CD14-positive monocyte (primary cell): ENCODE measurements around the gene MAMDC2. TPM values are rescaled to one million over a fixed set of nuclear protein-coding genes. Genes with fewer than 3 reads are reported as not detected.
"Not testable (repeated sequence)": the region's sequence is repeated elsewhere in the genome, so short reads cannot be mapped to it uniquely, and the experiment has no call there.

ENCODE experiments used
- DNase-seq, 3 donors: peaks; one replicate each; pipeline ENCODE4 v3.0.0-alpha.2; 2011 to 2022
- H2AFZ ChIP-seq: 2 replicates; pipeline ENCODE4 v1.6.0; 2012; ENCODE audit warnings: mild to moderate bottlenecking, low read depth, low read length, inconsistent platforms; ENCODE audit not compliant: insufficient read depth, poor library complexity, severe bottlenecking
- H3K27ac ChIP-seq, 2 donors: 1 replicate in 1 of 2; 2 replicates in 1 of 2; pipeline ENCODE4 v1.5.1; 2012 to 2013; ENCODE audit warnings: low read length in 2 of 2, control low read depth in 1 of 2, inconsistent platforms in 1 of 2, low read depth in 1 of 2, mild to moderate bottlenecking in 1 of 2
- H3K27me3 ChIP-seq, 2 donors: one replicate each; pipeline versions ENCODE4 v1.6.0 to v1.6.1; 2011 to 2013; ENCODE audit warnings: low read length in 2 of 2; ENCODE audit not compliant: control insufficient read depth in 2 of 2, insufficient read depth in 2 of 2
- H3K36me3 ChIP-seq, 2 donors: replicated peaks in 1 of 2; 1 replicate in 1 of 2; 2 replicates in 1 of 2; pipeline versions ENCODE4 v1.5.1 to v1.6.1; 2012 to 2013; ENCODE audit warnings: low read length in 2 of 2, control low read depth in 1 of 2, inconsistent platforms in 1 of 2, mild to moderate bottlenecking in 1 of 2; ENCODE audit not compliant: insufficient read depth in 2 of 2, control insufficient read depth in 1 of 2
- H3K4me1 ChIP-seq, 2 donors: 1 replicate in 1 of 2; 2 replicates in 1 of 2; pipeline versions ENCODE4 v1.5.1 to v1.6.1; 2012 to 2013; ENCODE audit warnings: low read length in 2 of 2, control low read depth in 1 of 2, inconsistent platforms in 1 of 2, mild to moderate bottlenecking in 1 of 2, moderate library complexity in 1 of 2; ENCODE audit not compliant: insufficient read depth in 2 of 2, control insufficient read depth in 1 of 2
- H3K4me2 ChIP-seq: replicated peaks from 2 replicates; pipeline ENCODE3; 2012; ENCODE audit warnings: low read length, moderate library complexity, mild to moderate bottlenecking; ENCODE audit not compliant: poor library complexity, severe bottlenecking; ENCODE audit errors: extremely low read depth
- H3K4me3 ChIP-seq, 3 experiments: fragments of 200-600 bp in 1 of 3; sonication (generic) in 1 of 3; replicated peaks in 1 of 3; 1 replicate in 2 of 3; 2 replicates in 1 of 3; pipeline ENCODE4 v1.5.1; 2011 to 2013; ENCODE audit warnings: low read length in 3 of 3, mild to moderate bottlenecking in 3 of 3, control low read depth in 2 of 3, low read depth in 2 of 3, inconsistent platforms in 1 of 3, moderate library complexity in 1 of 3
- H3K79me2 ChIP-seq: 2 replicates; pipeline ENCODE4 v1.6.0; 2012; ENCODE audit warnings: mild to moderate bottlenecking, control low read depth, inconsistent platforms, low read length, moderate library complexity; ENCODE audit not compliant: insufficient read depth
- H3K9ac ChIP-seq: 2 replicates; pipeline ENCODE4 v1.6.0; 2017; ENCODE audit warnings: low read length, mild to moderate bottlenecking; ENCODE audit not compliant: insufficient read depth, poor library complexity, severe bottlenecking
- H3K9me3 ChIP-seq, 2 donors: replicated peaks in 1 of 2; 1 replicate in 1 of 2; 2 replicates in 1 of 2; pipeline versions ENCODE4 v1.5.1 to v1.6.1; 2012 to 2013; ENCODE audit warnings: low read length in 2 of 2, control low read depth in 1 of 2; ENCODE audit not compliant: control insufficient read depth in 1 of 2, insufficient read depth in 1 of 2
- H4K20me1 ChIP-seq: 2 replicates; pipeline ENCODE4 v1.6.0; 2012; ENCODE audit warnings: mild to moderate bottlenecking, low read length, control low read depth, moderate library complexity; ENCODE audit not compliant: insufficient read depth
- H3K27ac Mint-ChIP-seq, 7 donors: one replicate each; pipeline ENCODE4 v1.8.0; 2020; ENCODE audit warnings: mild to moderate bottlenecking in 7 of 7, mixed read lengths in 7 of 7, moderate library complexity in 6 of 7, inconsistent platforms in 2 of 7
- H3K27me3 Mint-ChIP-seq, 3 donors: one replicate each; pipeline ENCODE4 v1.8.0; 2021 to 2022; ENCODE audit warnings: low read depth in 3 of 3, mild to moderate bottlenecking in 3 of 3, mixed read lengths in 3 of 3, moderate library complexity in 3 of 3, inconsistent platforms in 1 of 3
- H3K36me3 Mint-ChIP-seq, 2 donors: one replicate each; pipeline ENCODE4 v1.8.0; 2020; ENCODE audit warnings: mixed read lengths in 2 of 2, inconsistent platforms in 1 of 2, mild to moderate bottlenecking in 1 of 2
- H3K4me1 Mint-ChIP-seq: one replicate; pipeline ENCODE4 v1.8.0; 2020; ENCODE audit warnings: mild to moderate bottlenecking, mixed read lengths
- H3K4me3 Mint-ChIP-seq, 2 donors: one replicate each; pipeline ENCODE4 v1.8.0; 2020; ENCODE audit warnings: mild to moderate bottlenecking in 2 of 2, mixed read lengths in 2 of 2, moderate library complexity in 1 of 2
- H3K9me3 Mint-ChIP-seq, 7 donors: one replicate each; pipeline ENCODE4 v1.8.0; 2020 to 2022; ENCODE audit warnings: mixed read lengths in 7 of 7, mild to moderate bottlenecking in 6 of 7, moderate library complexity in 6 of 7, inconsistent platforms in 2 of 7
- WGBS: methylation state at CpG from one replicate; pipeline ENCODE4 v1.1.5; 2013; ENCODE audit warnings: missing lambda C conversion rate; ENCODE audit not compliant: insufficient coverage; 5-methylcytosine and 5-hydroxymethylcytosine counted together
- intact Hi-C, 2 donors: fragments of 100-400 bp; cut with micrococcal nuclease; formaldehyde crosslinking; loops; one replicate each; pipeline versions ENCODE4 v1.15.0 to v1.15.1; 2023
- polyA plus RNA-seq, 3 donors: library from polyadenylated mRNA; depleted of rRNA in 1 of 3; unstranded in 2 of 3; stranded (reverse) in 1 of 3; fragments of 300-500 nt in 2 of 3; fragments of >200 nt in 1 of 3; fragmentation: Illumina TruSeq in 2 of 3; gene quantifications; 1 replicate in 2 of 3; 2 replicates in 1 of 3; pipeline ENCODE4 v1.2.3, GENCODE V29; 2012 to 2021
- TF ChIP-seq, protein P1 (sequence below): fragments of 200-600 bp; IDR thresholded peaks from one replicate; pipeline ENCODE4 v1.8.0; 2022; ENCODE audit warnings: antibody characterized with exemption, mild to moderate bottlenecking

MAMDC2 gene
- polyA plus RNA-seq, 3 donors = 0.05 to 0.09 TPM; not detected in 1

DNA sequence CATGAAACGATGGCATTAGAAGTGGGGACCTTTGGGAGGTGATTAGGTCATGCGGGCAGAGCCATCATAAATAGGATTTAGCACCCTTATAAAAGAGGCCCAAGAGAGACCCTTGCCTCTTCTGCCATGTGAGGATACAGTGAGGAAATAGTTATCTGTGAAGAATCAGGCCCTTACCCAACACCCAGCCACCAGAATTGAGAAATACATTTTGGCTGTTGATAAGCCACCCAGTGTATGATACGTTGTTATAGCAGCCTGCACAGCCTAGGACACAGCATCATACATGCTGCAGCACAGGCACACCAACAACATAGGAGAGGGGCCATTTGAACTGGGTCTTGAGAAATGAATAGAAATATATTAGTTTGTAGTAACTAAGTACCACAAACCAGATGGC, 8.0 kb upstream of the MAMDC2 start:
- Histone ChIP-seq H3K4me3 (no peak overlapping the region), H4K20me1 (no peaks in the 10 kb centered on the region), H3K36me3 (no peaks in the 10 kb centered on the region), H3K4me1 (no peaks in the 10 kb centered on the region), H3K9me3 (no peaks in the 10 kb centered on the region), H3K9ac (no peak overlapping the region), H3K4me2 (no peak overlapping the region), H3K79me2 (no peaks in the 10 kb centered on the region), H3K27ac (no peak overlapping the region), H3K27me3 (no peaks in the 10 kb centered on the region), H2AFZ (no peak overlapping the region)
- H3K9me3 Mint-ChIP-seq = peaks cover 4 to 8% (median 4%) of the 10 kb centered on the region in 7 donors
- no peaks in the 10 kb centered on the region for H3K36me3 Mint-ChIP-seq
- DNase-seq = no peak
- 100% methylated on average over 1 of the region's 3 CpGs for WGBS
- H3K4me3 Mint-ChIP-seq = no peak overlapping the region
- intact Hi-C loops = no loop called here
- no peaks in the 10 kb centered on the region for H3K4me1 Mint-ChIP-seq
- H3K27ac Mint-ChIP-seq = no peak overlapping the region
- TF ChIP-seq, protein P1, sequence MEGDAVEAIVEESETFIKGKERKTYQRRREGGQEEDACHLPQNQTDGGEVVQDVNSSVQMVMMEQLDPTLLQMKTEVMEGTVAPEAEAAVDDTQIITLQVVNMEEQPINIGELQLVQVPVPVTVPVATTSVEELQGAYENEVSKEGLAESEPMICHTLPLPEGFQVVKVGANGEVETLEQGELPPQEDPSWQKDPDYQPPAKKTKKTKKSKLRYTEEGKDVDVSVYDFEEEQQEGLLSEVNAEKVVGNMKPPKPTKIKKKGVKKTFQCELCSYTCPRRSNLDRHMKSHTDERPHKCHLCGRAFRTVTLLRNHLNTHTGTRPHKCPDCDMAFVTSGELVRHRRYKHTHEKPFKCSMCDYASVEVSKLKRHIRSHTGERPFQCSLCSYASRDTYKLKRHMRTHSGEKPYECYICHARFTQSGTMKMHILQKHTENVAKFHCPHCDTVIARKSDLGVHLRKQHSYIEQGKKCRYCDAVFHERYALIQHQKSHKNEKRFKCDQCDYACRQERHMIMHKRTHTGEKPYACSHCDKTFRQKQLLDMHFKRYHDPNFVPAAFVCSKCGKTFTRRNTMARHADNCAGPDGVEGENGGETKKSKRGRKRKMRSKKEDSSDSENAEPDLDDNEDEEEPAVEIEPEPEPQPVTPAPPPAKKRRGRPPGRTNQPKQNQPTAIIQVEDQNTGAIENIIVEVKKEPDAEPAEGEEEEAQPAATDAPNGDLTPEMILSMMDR = no peak
- H3K27me3 Mint-ChIP-seq = peaks cover 0 to 2% (median 2%) of the 10 kb centered on the region in 3 donors

DNA sequence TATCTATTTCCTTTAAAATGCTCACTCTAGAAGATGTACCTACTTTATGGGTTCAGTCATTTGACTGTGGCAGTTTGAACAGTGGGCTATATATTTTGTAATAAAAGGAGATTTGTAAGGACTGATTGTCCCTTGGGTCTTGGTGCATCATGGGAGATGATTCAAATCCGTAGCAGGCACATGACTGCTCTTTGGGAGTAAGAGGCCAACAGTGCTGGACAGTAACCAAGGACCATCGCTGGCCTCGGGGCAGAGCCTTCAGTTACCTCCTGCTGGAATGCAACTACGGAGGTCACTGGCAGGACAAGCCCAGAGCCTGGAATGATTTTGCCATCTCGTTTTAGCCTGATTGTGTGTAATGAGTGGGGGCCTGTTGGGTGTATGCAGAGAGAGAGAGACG, 7.0 kb upstream of the MAMDC2 start:
- H3K27me3 ChIP-seq = no peaks in the 10 kb centered on the region
- DNase-seq = no peak
- peaks cover 0 to 1% (median 0%) of the 10 kb centered on the region in 3 donors for H3K27me3 Mint-ChIP-seq
- no peaks in the 10 kb centered on the region for H4K20me1 ChIP-seq
- no peak overlapping the region for H3K4me2 ChIP-seq
- H3K27ac ChIP-seq = no peak overlapping the region
- H3K36me3 Mint-ChIP-seq = no peaks in the 10 kb centered on the region
- H3K79me2 ChIP-seq = no peaks in the 10 kb centered on the region
- no peaks in the 10 kb centered on the region for H3K36me3 ChIP-seq
- H3K27ac Mint-ChIP-seq = no peak overlapping the region
- no peaks in the 10 kb centered on the region for H3K4me1 ChIP-seq
- H3K4me1 Mint-ChIP-seq = no peaks in the 10 kb centered on the region
- H3K4me3 ChIP-seq = no peak overlapping the region
- WGBS = 89% methylated on average over 1 of the region's 6 CpGs
- H2AFZ ChIP-seq = no peak overlapping the region
- TF ChIP-seq, protein P1 = no peak
- H3K4me3 Mint-ChIP-seq = no peak overlapping the region
- no peak overlapping the region for H3K9ac ChIP-seq
- intact Hi-C loops = no loop called here
- H3K9me3 ChIP-seq = no peaks in the 10 kb centered on the region
- peaks cover 4 to 8% (median 4%) of the 10 kb centered on the region in 7 donors for H3K9me3 Mint-ChIP-seq

GRCh38 chr9:70038171-70038621, 5.5 kb upstream of the MAMDC2 start:
- H3K27me3 Mint-ChIP-seq = peaks cover 8 to 15% (median 13%) of the 10 kb centered on the region in 3 donors
- H3K4me3 Mint-ChIP-seq, H3K4me1 Mint-ChIP-seq, H3K4me3 ChIP-seq, H3K9me3 Mint-ChIP-seq, DNase-seq, H3K9ac ChIP-seq, H3K4me2 ChIP-seq, H3K27ac ChIP-seq, H3K9me3 ChIP-seq, H4K20me1 ChIP-seq, H2AFZ ChIP-seq, H3K4me1 ChIP-seq, H3K27ac Mint-ChIP-seq, H3K79me2 ChIP-seq, intact Hi-C loops, H3K36me3 ChIP-seq, H3K36me3 Mint-ChIP-seq: not testable (repeated sequence)
- peaks cover 0 to 12% of the 10 kb centered on the region in 2 donors for H3K27me3 ChIP-seq
- 82% methylated on average over 4 of the region's 4 CpGs for WGBS
